ENCODE measurements around the gene OTOR. TPM values are rescaled to one million over a fixed set of nuclear protein-coding genes. Genes with fewer than 3 reads are reported as not detected.

OTOR gene
- total and polyA plus RNA-seq, 2 of the 13 experiments (the other 11 are each of a cell fraction or from before 2014, with no cell fraction given): not detected

DNA sequence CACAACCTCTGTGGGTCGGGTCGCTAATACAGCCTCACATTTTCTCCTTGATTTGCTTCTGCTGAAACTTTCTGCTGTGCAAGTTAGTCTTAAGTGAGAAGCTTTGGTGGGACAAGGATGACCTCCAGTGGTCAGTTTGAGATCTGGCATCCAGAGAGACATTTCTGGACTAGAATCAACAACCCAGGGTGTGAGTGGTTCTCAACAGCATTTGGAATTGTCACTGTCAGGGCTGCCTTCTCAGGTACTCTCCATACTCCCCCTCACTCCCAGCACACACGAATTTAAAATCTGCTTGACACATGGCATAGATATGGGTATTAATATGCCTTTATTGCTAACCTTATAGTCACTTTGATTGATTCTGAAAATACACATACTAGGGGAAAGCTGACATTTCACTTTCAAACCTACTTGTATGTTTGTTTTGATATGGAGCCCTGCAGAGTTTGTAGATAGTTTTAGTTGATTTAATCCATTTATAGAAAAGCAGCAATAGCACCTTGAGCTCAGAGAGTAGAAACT is 13.2 kb downstream of the OTOR start (continued):
- TF ChIP-seq, protein P1, sequence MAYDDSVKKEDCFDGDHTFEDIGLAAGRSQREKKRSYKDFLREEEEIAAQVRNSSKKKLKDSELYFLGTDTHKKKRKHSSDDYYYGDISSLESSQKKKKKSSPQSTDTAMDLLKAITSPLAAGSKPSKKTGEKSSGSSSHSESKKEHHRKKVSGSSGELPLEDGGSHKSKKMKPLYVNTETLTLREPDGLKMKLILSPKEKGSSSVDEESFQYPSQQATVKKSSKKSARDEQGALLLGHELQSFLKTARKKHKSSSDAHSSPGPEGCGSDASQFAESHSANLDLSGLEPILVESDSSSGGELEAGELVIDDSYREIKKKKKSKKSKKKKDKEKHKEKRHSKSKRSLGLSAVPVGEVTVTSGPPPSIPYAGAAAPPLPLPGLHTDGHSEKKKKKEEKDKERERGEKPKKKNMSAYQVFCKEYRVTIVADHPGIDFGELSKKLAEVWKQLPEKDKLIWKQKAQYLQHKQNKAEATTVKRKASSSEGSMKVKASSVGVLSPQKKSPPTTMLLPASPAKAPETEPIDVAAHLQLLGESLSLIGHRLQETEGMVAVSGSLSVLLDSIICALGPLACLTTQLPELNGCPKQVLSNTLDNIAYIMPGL (CRISPR knock-in tag; IDR thresholded peaks at IDR 0.05; ENCODE audit: borderline replicate concordance in 1 of 2, low read depth in 1 of 2): peak in 1 of 2 experiments; percentile 58; a peak in 1 of 4 replicates
- TF ChIP-seq SSRP1 (CRISPR knock-in tag; IDR thresholded peaks at IDR 0.05) (no peak), ARID2 (CRISPR knock-in tag; IDR thresholded peaks at IDR 0.05; ENCODE audit: borderline replicate concordance) (no peak), HOXA3 (CRISPR knock-in tag; IDR thresholded peaks at IDR 0.05) (no peak), ZNF577 (CRISPR knock-in tag; IDR thresholded peaks at IDR 0.05; ENCODE audit: borderline replicate concordance, low read depth) (no peak), ZFP37 (CRISPR knock-in tag; IDR thresholded peaks at IDR 0.05; ENCODE audit: borderline replicate concordance) (no peak), TEAD3 (CRISPR knock-in tag; optimal IDR thresholded peaks at IDR 0.05; ENCODE audit: borderline replicate concordance) (peak; percentile 78), MAF1 (CRISPR knock-in tag; IDR thresholded peaks at IDR 0.05; ENCODE audit: borderline replicate concordance) (no peak), TBP (CRISPR knock-in tag; IDR thresholded peaks at IDR 0.05) (no peak), ELF1 (CRISPR knock-in tag; IDR thresholded peaks at IDR 0.05) (0 out of 2 replicates have a peak, but pooled peaks have one; percentile 15), DMAP1 (CRISPR knock-in tag; IDR thresholded peaks at IDR 0.05) (no peak), ZNF256 (CRISPR knock-in tag; conservative IDR thresholded peaks at IDR 0.05) (no peak), KLF13 (CRISPR knock-in tag; IDR thresholded peaks at IDR 0.05) (no peak)
- TF ChIP-seq, protein P2, sequence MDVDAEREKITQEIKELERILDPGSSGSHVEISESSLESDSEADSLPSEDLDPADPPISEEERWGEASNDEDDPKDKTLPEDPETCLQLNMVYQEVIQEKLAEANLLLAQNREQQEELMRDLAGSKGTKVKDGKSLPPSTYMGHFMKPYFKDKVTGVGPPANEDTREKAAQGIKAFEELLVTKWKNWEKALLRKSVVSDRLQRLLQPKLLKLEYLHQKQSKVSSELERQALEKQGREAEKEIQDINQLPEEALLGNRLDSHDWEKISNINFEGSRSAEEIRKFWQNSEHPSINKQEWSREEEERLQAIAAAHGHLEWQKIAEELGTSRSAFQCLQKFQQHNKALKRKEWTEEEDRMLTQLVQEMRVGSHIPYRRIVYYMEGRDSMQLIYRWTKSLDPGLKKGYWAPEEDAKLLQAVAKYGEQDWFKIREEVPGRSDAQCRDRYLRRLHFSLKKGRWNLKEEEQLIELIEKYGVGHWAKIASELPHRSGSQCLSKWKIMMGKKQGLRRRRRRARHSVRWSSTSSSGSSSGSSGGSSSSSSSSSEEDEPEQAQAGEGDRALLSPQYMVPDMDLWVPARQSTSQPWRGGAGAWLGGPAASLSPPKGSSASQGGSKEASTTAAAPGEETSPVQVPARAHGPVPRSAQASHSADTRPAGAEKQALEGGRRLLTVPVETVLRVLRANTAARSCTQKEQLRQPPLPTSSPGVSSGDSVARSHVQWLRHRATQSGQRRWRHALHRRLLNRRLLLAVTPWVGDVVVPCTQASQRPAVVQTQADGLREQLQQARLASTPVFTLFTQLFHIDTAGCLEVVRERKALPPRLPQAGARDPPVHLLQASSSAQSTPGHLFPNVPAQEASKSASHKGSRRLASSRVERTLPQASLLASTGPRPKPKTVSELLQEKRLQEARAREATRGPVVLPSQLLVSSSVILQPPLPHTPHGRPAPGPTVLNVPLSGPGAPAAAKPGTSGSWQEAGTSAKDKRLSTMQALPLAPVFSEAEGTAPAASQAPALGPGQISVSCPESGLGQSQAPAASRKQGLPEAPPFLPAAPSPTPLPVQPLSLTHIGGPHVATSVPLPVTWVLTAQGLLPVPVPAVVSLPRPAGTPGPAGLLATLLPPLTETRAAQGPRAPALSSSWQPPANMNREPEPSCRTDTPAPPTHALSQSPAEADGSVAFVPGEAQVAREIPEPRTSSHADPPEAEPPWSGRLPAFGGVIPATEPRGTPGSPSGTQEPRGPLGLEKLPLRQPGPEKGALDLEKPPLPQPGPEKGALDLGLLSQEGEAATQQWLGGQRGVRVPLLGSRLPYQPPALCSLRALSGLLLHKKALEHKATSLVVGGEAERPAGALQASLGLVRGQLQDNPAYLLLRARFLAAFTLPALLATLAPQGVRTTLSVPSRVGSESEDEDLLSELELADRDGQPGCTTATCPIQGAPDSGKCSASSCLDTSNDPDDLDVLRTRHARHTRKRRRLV (CRISPR knock-in tag; IDR thresholded peaks at IDR 0.05): no peak
- TF ChIP-seq, protein P3, sequence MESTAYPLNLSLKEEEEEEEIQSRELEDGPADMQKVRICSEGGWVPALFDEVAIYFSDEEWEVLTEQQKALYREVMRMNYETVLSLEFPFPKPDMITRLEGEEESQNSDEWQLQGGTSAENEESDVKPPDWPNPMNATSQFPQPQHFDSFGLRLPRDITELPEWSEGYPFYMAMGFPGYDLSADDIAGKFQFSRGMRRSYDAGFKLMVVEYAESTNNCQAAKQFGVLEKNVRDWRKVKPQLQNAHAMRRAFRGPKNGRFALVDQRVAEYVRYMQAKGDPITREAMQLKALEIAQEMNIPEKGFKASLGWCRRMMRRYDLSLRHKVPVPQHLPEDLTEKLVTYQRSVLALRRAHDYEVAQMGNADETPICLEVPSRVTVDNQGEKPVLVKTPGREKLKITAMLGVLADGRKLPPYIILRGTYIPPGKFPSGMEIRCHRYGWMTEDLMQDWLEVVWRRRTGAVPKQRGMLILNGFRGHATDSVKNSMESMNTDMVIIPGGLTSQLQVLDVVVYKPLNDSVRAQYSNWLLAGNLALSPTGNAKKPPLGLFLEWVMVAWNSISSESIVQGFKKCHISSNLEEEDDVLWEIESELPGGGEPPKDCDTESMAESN (CRISPR knock-in tag; conservative IDR thresholded peaks at IDR 0.05): no peak
- TF ChIP-seq, protein P4, sequence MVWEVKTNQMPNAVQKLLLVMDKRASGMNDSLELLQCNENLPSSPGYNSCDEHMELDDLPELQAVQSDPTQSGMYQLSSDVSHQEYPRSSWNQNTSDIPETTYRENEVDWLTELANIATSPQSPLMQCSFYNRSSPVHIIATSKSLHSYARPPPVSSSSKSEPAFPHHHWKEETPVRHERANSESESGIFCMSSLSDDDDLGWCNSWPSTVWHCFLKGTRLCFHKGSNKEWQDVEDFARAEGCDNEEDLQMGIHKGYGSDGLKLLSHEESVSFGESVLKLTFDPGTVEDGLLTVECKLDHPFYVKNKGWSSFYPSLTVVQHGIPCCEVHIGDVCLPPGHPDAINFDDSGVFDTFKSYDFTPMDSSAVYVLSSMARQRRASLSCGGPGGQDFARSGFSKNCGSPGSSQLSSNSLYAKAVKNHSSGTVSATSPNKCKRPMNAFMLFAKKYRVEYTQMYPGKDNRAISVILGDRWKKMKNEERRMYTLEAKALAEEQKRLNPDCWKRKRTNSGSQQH (CRISPR knock-in tag; IDR thresholded peaks at IDR 0.05; ENCODE audit: low read depth): no peak
- TF ChIP-seq, protein P5, sequence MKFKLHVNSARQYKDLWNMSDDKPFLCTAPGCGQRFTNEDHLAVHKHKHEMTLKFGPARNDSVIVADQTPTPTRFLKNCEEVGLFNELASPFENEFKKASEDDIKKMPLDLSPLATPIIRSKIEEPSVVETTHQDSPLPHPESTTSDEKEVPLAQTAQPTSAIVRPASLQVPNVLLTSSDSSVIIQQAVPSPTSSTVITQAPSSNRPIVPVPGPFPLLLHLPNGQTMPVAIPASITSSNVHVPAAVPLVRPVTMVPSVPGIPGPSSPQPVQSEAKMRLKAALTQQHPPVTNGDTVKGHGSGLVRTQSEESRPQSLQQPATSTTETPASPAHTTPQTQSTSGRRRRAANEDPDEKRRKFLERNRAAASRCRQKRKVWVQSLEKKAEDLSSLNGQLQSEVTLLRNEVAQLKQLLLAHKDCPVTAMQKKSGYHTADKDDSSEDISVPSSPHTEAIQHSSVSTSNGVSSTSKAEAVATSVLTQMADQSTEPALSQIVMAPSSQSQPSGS (CRISPR knock-in tag; IDR thresholded peaks at IDR 0.05): 0 out of 2 replicates have a peak, but pooled peaks have one; percentile 36

All from HepG2 (cell line).